Astrocyte of the cerebellum (primary cell): ENCODE results near the gene MAML2.

Experiments
- DNase-seq: peaks from one replicate; pipeline ENCODE4 v3.0.0-alpha.2; 2011; ENCODE audit warnings: low read depth
- H3K4me3 ChIP-seq: 2 replicates; pipeline ENCODE4 v1.5.1; 2011; ENCODE audit warnings: mild to moderate bottlenecking, low read depth, low read length, moderate library complexity
- CTCF ChIP-seq: IDR thresholded peaks from 2 replicates; pipeline ENCODE4 v1.5.1; 2012; ENCODE audit warnings: low read length, low read depth, moderate library complexity, mild to moderate bottlenecking; ENCODE audit errors: missing control alignments
- in situ Hi-C: cut with HindIII; loops from 2 replicates; pipeline ENCODE4 v1.10.0; 2017; ENCODE audit warnings: low sequenced_read_pairs

Gene MAML2

GRCh38 chr11:96340555-96340885, 2.5 kb downstream of the MAML2 start:
- H3K4me3 ChIP-seq: peak overlapping the region; percentile 81
- in situ Hi-C loops: no loop called here
- no peak for DNase-seq
- peak; percentile 4 for TF ChIP-seq CTCF

GRCh38 chr11:96339706-96340554, 3.1 kb downstream of the MAML2 start:
- no peak for TF ChIP-seq CTCF
- H3K4me3 ChIP-seq: peak overlapping the region; percentile 81
- in situ Hi-C loops: loop anchor here (5.0 kb wide), 2 partner anchors 53 to 103 kb away; no protein-coding TSS in a partner anchor
- no peak for DNase-seq

GRCh38 chr11:96338910-96339705, 3.9 kb downstream of the MAML2 start:
- in situ Hi-C loops: loop anchor here (5.0 kb wide), 2 partner anchors 52 to 102 kb away; no protein-coding TSS in a partner anchor
- H3K4me3 ChIP-seq: peak overlapping the region; percentile 81
- no peak for DNase-seq
- peak; percentile 12 for TF ChIP-seq CTCF

- peak overlapping the region; percentile 1 for H3K4me3 ChIP-seq
- TF ChIP-seq CTCF: no peak
- in situ Hi-C loops: loop anchor here (5.0 kb wide), 2 partner anchors 50 to 100 kb away; no protein-coding TSS in a partner anchor
- no peak for DNase-seq
Measured at GRCh38 chr11:96337541-96338431, 5.2 kb downstream of the MAML2 start.

GRCh38 chr11:96335388-96335787, 7.6 kb downstream of the MAML2 start:
- no peak for TF ChIP-seq CTCF
- in situ Hi-C loops: loop anchor here (5.0 kb wide), 2 partner anchors 48 to 98 kb away; no protein-coding TSS in a partner anchor
- DNase-seq: no peak
- H3K4me3 ChIP-seq: no peak overlapping the region

- in situ Hi-C loops: no loop called here
- TF ChIP-seq CTCF: no peak
- H3K4me3 ChIP-seq: no peak overlapping the region
- DNase-seq: no peak
Measured at GRCh38 chr11:96334219-96334618, 8.8 kb downstream of the MAML2 start.
